Karpas-422 (cell line): ENCODE results near the gene COLQ. TPM values are rescaled to one million over a fixed set of nuclear protein-coding genes. Genes with fewer than 3 reads are reported as not detected.

ENCODE experiments used
- small RNA-seq: library from RNA; depleted of rRNA; stranded (forward); fragments of <200 nt; gene quantifications from one replicate; pipeline ENCODE3, GENCODE V24; 2014
- total RNA-seq: library from RNA; depleted of rRNA; stranded (reverse); fragments of >200 nt; shearing (Covaris generic); gene quantifications from 2 replicates; pipeline ENCODE4 v1.2.3, GENCODE V29; 2014; ENCODE audit warnings: low replicate concordance; rRNA removed

Gene COLQ
- total RNA-seq, 1 experiment from 2014 or later: 2.6 TPM

Small RNAs within 50 kb of the gene (small RNA-seq; reads per million reads assigned to genes)
- not detected for gene MIR4270
- not detected for gene RN7SL110P
- gene RNU6-1024P: not detected

Other genes with a start within 250 kb of the COLQ start
- 0.51 and 0.82 TPM in 2 replicates for gene SH3BP5, start 189.1 kb downstream of the COLQ start, total RNA-seq
- gene METTL6, start 94.2 kb downstream of the COLQ start, total RNA-seq: 20.9 and 23.2 TPM in 2 replicates
- 19.8 and 29.2 TPM in 2 replicates for gene EAF1, start 94.1 kb downstream of the COLQ start, total RNA-seq
- gene HACL1, start 79.9 kb upstream of the COLQ start, total RNA-seq: 52.7 and 58.9 TPM in 2 replicates
- 5.2 and 7.1 TPM in 2 replicates for gene BTD, start 80.0 kb upstream of the COLQ start, total RNA-seq